ENCODE measurements around the gene SPATS2. TPM values are rescaled to one million over a fixed set of nuclear protein-coding genes. Genes with fewer than 3 reads are reported as not detected.

SPATS2 gene
- total RNA-seq, 3 donors from 2014 or later (not counting 1 experiment from before 2014, with no cell fraction given): 14.6 to 18.4 (median 15.4) TPM

DNA sequence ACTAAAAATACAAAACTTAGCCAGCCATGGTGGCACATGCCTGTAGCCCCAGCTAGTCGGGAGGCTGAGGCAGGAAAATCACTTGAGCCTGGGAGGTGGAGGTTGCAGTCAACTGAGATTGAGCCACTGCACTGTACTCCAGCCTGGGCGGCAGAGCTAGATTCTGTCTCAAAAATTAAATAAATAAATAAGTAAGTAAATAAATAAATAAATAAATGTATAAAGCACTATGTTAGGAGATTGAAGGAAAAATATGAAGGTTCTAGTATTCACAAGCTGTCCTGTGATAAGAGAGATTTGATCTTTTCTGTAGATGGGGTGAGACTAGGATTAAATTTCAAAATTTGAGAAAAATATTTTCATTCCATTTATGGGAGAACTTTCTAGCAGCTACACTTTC is 14.9 kb upstream of the SPATS2 start:
- H3K4me3 Mint-ChIP-seq: no peak overlapping the region
- peaks cover 21% of the 10 kb centered on the region for H3K27me3 ChIP-seq (ENCODE audit: control insufficient read depth, insufficient read depth, low read length)
- H3K4me3 ChIP-seq (ENCODE audit: low read length): no peak overlapping the region
- H3K27ac ChIP-seq (ENCODE audit: low read length): no peak overlapping the region
- no peaks in the 10 kb centered on the region for H3K9me3 Mint-ChIP-seq
- H3K9me3 ChIP-seq (ENCODE audit: control insufficient read depth, insufficient read depth, low read length): no peaks in the 10 kb centered on the region
- H3K4me1 ChIP-seq (ENCODE audit: control insufficient read depth, insufficient read depth, low read length): peaks cover 9% of the 10 kb centered on the region
- H3K4me1 Mint-ChIP-seq: peaks cover 1 to 7% of the 10 kb centered on the region in 2 donors
- ATAC-seq (no peak), DNase-seq (no peak)
- peaks cover 40 to 48% of the 10 kb centered on the region in 2 donors for H3K27me3 Mint-ChIP-seq (ENCODE audit: low read depth in 2 of 2)
- no peak overlapping the region for H3K27ac Mint-ChIP-seq
- H3K36me3 Mint-ChIP-seq: no peaks in the 10 kb centered on the region
- TF ChIP-seq, protein P1, sequence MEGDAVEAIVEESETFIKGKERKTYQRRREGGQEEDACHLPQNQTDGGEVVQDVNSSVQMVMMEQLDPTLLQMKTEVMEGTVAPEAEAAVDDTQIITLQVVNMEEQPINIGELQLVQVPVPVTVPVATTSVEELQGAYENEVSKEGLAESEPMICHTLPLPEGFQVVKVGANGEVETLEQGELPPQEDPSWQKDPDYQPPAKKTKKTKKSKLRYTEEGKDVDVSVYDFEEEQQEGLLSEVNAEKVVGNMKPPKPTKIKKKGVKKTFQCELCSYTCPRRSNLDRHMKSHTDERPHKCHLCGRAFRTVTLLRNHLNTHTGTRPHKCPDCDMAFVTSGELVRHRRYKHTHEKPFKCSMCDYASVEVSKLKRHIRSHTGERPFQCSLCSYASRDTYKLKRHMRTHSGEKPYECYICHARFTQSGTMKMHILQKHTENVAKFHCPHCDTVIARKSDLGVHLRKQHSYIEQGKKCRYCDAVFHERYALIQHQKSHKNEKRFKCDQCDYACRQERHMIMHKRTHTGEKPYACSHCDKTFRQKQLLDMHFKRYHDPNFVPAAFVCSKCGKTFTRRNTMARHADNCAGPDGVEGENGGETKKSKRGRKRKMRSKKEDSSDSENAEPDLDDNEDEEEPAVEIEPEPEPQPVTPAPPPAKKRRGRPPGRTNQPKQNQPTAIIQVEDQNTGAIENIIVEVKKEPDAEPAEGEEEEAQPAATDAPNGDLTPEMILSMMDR (IDR thresholded peaks at IDR 0.05): no peak
- intact Hi-C loops (cut with micrococcal nuclease): no loop called here
- WGBS (ENCODE audit: insufficient coverage): 50% methylated on average over 1 of the region's 2 CpGs
- no peaks in the 10 kb centered on the region for H3K36me3 ChIP-seq (ENCODE audit: control insufficient read depth, insufficient read depth, low read length)

DNA sequence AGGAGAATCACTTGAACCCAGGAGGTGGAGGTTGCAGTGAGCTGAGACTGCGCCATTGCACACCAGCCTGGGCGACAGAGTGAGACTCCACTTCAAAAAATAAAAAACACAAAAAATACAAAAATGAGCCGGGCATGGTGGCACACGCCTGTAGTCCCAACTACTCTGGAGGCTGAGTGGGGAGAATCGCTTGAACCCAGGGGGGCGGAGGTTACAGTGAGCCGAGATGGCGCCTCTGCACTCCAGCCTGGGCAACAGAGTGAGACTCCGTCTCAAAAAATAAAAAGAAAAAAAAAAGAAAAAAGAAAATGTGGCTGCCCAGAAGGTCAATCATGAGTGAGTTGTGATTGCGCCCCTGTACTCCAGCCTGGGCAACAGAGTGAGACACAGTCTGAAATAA is 11.3 kb upstream of the SPATS2 start:
- Histone ChIP-seq H3K9me3 (ENCODE audit: control insufficient read depth, insufficient read depth, low read length) (no peaks in the 10 kb centered on the region), H3K27ac (ENCODE audit: low read length) (no peak overlapping the region), H3K36me3 (ENCODE audit: control insufficient read depth, insufficient read depth, low read length) (no peaks in the 10 kb centered on the region), H3K4me3 (ENCODE audit: low read length) (no peak overlapping the region), H3K27me3 (ENCODE audit: control insufficient read depth, insufficient read depth, low read length) (peaks cover 2% of the 10 kb centered on the region), H3K4me1 (ENCODE audit: control insufficient read depth, insufficient read depth, low read length) (no peaks in the 10 kb centered on the region)
- Mint-ChIP-seq H3K4me3 (no peak overlapping the region), H3K27ac (no peak overlapping the region), H3K4me1 (peaks cover 7% of the 10 kb centered on the region in 2 donors), H3K27me3 (ENCODE audit: low read depth in 2 of 2) (peaks cover 27 to 57% of the 10 kb centered on the region in 2 donors), H3K9me3 (no peaks in the 10 kb centered on the region), H3K36me3 (no peaks in the 10 kb centered on the region)
- ATAC-seq (no peak), DNase-seq (no peak)
- intact Hi-C loops (cut with micrococcal nuclease): no loop called here
- TF ChIP-seq, protein P1 (IDR thresholded peaks at IDR 0.05): no peak
- WGBS (ENCODE audit: insufficient coverage): 95% methylated on average over 8 of the region's 10 CpGs

DNA sequence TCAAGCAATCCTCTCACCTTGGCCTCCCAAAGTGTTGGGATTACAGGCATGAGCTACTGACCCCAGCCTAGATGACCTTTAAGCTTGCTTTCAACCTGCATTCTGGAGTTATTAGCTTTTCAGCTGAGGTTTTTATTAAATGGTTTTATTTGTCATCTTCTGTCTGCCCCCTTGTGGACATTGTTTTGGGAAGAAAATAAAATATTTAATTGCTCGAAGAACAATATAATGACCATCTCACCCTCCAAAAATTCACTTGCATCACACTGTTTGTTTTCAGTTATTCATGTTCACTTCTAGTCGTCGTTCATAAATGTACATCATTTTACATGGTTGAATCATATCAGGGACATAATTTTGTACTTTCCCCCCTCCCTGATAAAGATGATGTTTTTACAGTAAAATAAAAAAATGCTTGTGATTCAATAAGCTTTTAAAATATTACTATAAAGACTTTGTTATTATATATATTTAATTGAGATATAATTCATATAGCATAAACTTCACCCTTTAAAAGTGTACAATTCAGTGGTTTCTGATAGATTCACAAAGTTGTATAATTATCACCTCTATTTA is 10.1 kb upstream of the SPATS2 start:
- no peaks in the 10 kb centered on the region for H3K36me3 Mint-ChIP-seq
- peaks cover 7% of the 10 kb centered on the region in 2 donors for H3K4me1 Mint-ChIP-seq
- H3K9me3 ChIP-seq (ENCODE audit: control insufficient read depth, insufficient read depth, low read length): no peaks in the 10 kb centered on the region
- no peak overlapping the region for H3K27ac ChIP-seq (ENCODE audit: low read length)
- H3K36me3 ChIP-seq (ENCODE audit: control insufficient read depth, insufficient read depth, low read length): no peaks in the 10 kb centered on the region
- H3K27me3 ChIP-seq (ENCODE audit: control insufficient read depth, insufficient read depth, low read length): peaks cover 2% of the 10 kb centered on the region
- no peaks in the 10 kb centered on the region for H3K4me1 ChIP-seq (ENCODE audit: control insufficient read depth, insufficient read depth, low read length)
- H3K4me3 ChIP-seq (ENCODE audit: low read length): no peak overlapping the region
- intact Hi-C loops (cut with micrococcal nuclease): no loop called here
- H3K27ac Mint-ChIP-seq: no peak overlapping the region
- no peak overlapping the region for H3K4me3 Mint-ChIP-seq
- peak in 1 of 2 donors; percentile 48 for DNase-seq
- TF ChIP-seq, protein P1 (IDR thresholded peaks at IDR 0.05): peak; percentile 43
- 20% methylated on average over 1 of the region's 3 CpGs for WGBS (ENCODE audit: insufficient coverage)
- no peak for ATAC-seq
- peaks cover 22 to 45% of the 10 kb centered on the region in 2 donors for H3K27me3 Mint-ChIP-seq (ENCODE audit: low read depth in 2 of 2)
- H3K9me3 Mint-ChIP-seq: no peaks in the 10 kb centered on the region

Data from natural killer cell (primary cell).